Hepatocyte (in vitro differentiated cells): Measurements from ENCODE around the gene ASPDH. TPM values are rescaled to one million over a fixed set of nuclear protein-coding genes. Genes with fewer than 3 reads are reported as not detected.

Source experiments
- DNase-seq: peaks from one replicate; pipeline ENCODE4 v3.0.0-alpha.2; 2016; ENCODE audit warnings: low spot score
- H2AFZ ChIP-seq: fragments of 200-600 bp; sonication (generic); 2 replicates; pipeline ENCODE4 v1.6.0; 2016; ENCODE audit warnings: antibody characterized with exemption, mild to moderate bottlenecking
- H3K27ac ChIP-seq: fragments of 200-600 bp; sonication (generic); 2 replicates; pipeline ENCODE4 v1.5.1; 2016; ENCODE audit warnings: mild to moderate bottlenecking
- H3K27me3 ChIP-seq: fragments of 200-600 bp; sonication (generic); 2 replicates; pipeline ENCODE4 v1.6.1; 2016
- H3K36me3 ChIP-seq: fragments of 200-600 bp; sonication (generic); replicated peaks from 2 replicates; pipeline ENCODE4 v1.5.1; 2016; ENCODE audit warnings: low read depth; ENCODE audit not compliant: insufficient read depth
- H3K4me1 ChIP-seq: fragments of 200-600 bp; sonication (generic); 2 replicates; pipeline ENCODE4 v1.5.1; 2016; ENCODE audit warnings: mild to moderate bottlenecking, moderate library complexity; ENCODE audit not compliant: insufficient read depth
- H3K4me2 ChIP-seq: fragments of 200-600 bp; sonication (generic); 2 replicates; pipeline ENCODE4 v1.6.0; 2016
- H3K4me3 ChIP-seq: fragments of 200-600 bp; sonication (generic); 2 replicates; pipeline ENCODE4 v1.5.1; 2016; ENCODE audit warnings: mild to moderate bottlenecking
- H3K79me2 ChIP-seq: fragments of 200-600 bp; sonication (generic); 2 replicates; pipeline ENCODE4 v1.6.0; 2017; ENCODE audit warnings: mild to moderate bottlenecking
- H3K9me2 ChIP-seq: fragments of 200-600 bp; sonication (generic); replicated peaks from 2 replicates; pipeline ENCODE4 v1.6.0; 2017; ENCODE audit warnings: mild to moderate bottlenecking; ENCODE audit not compliant: insufficient read depth
- H3K9me3 ChIP-seq: fragments of 200-600 bp; sonication (generic); 2 replicates; pipeline ENCODE4 v1.5.1; 2016; ENCODE audit warnings: low read depth, mild to moderate bottlenecking
- H4K20me1 ChIP-seq: fragments of 200-600 bp; sonication (generic); 2 replicates; pipeline ENCODE4 v1.6.0; 2016; ENCODE audit warnings: mild to moderate bottlenecking; ENCODE audit not compliant: insufficient read depth, poor library complexity, severe bottlenecking
- EZH2 ChIP-seq: fragments of 200-600 bp; sonication (generic); IDR thresholded peaks from 2 replicates; pipeline ENCODE4 v1.6.1; 2016; ENCODE audit warnings: antibody characterized with exemption, mild to moderate bottlenecking, borderline replicate concordance
- EZH2phosphoT487 ChIP-seq: fragments of 200-600 bp; sonication (generic); IDR thresholded peaks from one replicate; pipeline ENCODE4 v1.6.1; 2018; ENCODE audit warnings: antibody characterized with exemption, mild to moderate bottlenecking, low read depth, moderate library complexity; ENCODE audit not compliant: unreplicated experiment, severe bottlenecking
- WGBS: methylation state at CpG from one replicate; pipeline ENCODE4 v1.1.6; 2016; ENCODE audit warnings: low lambda C conversion rate; ENCODE audit errors: missing lambda C conversion rate; 5-methylcytosine and 5-hydroxymethylcytosine counted together
- polyA plus RNA-seq: library from polyadenylated mRNA; unstranded; fragments of >200 nt; fragmentation: Nextera tagmentation; extraction: Ambion mirVana; gene quantifications from 2 replicates; pipeline ENCODE4 v1.2.1, GENCODE V29; 2016
- total RNA-seq: library from RNA; depleted of rRNA; stranded (reverse); fragments of >200 nt; gene quantifications from 2 replicates; pipeline ENCODE4 v1.2.3, GENCODE V29; 2014
- TF ChIP-seq, protein P1 (sequence below): fragments of 200-600 bp; sonication (generic); IDR thresholded peaks from 2 replicates; pipeline ENCODE4 v1.5.1; 2016; ENCODE audit warnings: antibody characterized with exemption, mild to moderate bottlenecking; ENCODE audit not compliant: poor library complexity

Gene ASPDH
- total and polyA plus RNA-seq, 2 experiments from 2014 or later: 7.4 to 9.0 TPM

GRCh38 chr19:50467566-50467965 is 46.1 kb downstream of the ASPDH start:
- no peaks in the 10 kb centered on the region for H4K20me1 ChIP-seq
- H3K9me3 ChIP-seq: no peaks in the 10 kb centered on the region
- TF ChIP-seq, protein P1, sequence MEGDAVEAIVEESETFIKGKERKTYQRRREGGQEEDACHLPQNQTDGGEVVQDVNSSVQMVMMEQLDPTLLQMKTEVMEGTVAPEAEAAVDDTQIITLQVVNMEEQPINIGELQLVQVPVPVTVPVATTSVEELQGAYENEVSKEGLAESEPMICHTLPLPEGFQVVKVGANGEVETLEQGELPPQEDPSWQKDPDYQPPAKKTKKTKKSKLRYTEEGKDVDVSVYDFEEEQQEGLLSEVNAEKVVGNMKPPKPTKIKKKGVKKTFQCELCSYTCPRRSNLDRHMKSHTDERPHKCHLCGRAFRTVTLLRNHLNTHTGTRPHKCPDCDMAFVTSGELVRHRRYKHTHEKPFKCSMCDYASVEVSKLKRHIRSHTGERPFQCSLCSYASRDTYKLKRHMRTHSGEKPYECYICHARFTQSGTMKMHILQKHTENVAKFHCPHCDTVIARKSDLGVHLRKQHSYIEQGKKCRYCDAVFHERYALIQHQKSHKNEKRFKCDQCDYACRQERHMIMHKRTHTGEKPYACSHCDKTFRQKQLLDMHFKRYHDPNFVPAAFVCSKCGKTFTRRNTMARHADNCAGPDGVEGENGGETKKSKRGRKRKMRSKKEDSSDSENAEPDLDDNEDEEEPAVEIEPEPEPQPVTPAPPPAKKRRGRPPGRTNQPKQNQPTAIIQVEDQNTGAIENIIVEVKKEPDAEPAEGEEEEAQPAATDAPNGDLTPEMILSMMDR: no peak
- no peak for TF ChIP-seq EZH2
- no peak for TF ChIP-seq EZH2phosphoT487
- DNase-seq: peak; percentile 3
- 88% methylated on average over 18 of the region's 18 CpGs for WGBS
- H3K79me2 ChIP-seq: no peaks in the 10 kb centered on the region
- no peaks in the 10 kb centered on the region for H3K36me3 ChIP-seq
- no peak overlapping the region for H2AFZ ChIP-seq
- no peaks in the 10 kb centered on the region for H3K9me2 ChIP-seq
- no peak overlapping the region for H3K4me2 ChIP-seq
- H3K27ac ChIP-seq: no peak overlapping the region
- H3K27me3 ChIP-seq: no peaks in the 10 kb centered on the region
- H3K4me3 ChIP-seq: no peak overlapping the region
- no peaks in the 10 kb centered on the region for H3K4me1 ChIP-seq

DNA sequence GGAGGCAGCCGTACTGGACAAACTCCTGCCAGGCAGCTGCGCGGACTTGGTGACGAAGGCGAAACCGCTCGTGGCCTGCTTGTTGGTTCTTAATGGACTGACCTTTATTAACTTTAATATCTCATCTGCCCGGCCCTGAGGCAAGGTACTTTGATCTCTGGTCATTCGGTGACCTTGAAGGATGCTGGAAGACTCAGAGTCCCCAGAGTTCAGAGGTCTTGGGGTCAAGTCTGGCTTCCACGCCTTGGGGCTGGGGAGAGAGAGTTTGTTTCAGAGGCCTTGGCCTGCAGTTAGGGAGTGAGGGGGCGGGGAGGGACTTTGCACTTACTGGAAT is 47.0 kb downstream of the ASPDH start:
- DNase-seq: no peak
- no peak overlapping the region for H3K4me2 ChIP-seq
- H3K9me2 ChIP-seq: no peaks in the 10 kb centered on the region
- H3K4me1 ChIP-seq: no peaks in the 10 kb centered on the region
- H4K20me1 ChIP-seq: no peaks in the 10 kb centered on the region
- no peak overlapping the region for H3K27ac ChIP-seq
- H3K27me3 ChIP-seq: no peaks in the 10 kb centered on the region
- H3K36me3 ChIP-seq: no peaks in the 10 kb centered on the region
- H3K4me3 ChIP-seq: no peak overlapping the region
- H3K79me2 ChIP-seq: no peaks in the 10 kb centered on the region
- H3K9me3 ChIP-seq: no peaks in the 10 kb centered on the region
- 93% methylated on average over 11 of the region's 11 CpGs for WGBS
- no peak for TF ChIP-seq EZH2
- no peak for TF ChIP-seq EZH2phosphoT487
- TF ChIP-seq, protein P1: no peak
- H2AFZ ChIP-seq: no peak overlapping the region

- no peak for TF ChIP-seq EZH2
- TF ChIP-seq, protein P1: no peak
- no peak for TF ChIP-seq EZH2phosphoT487
- Histone ChIP-seq H3K9me3 (no peaks in the 10 kb centered on the region), H3K27ac (no peak overlapping the region), H3K4me2 (no peak overlapping the region), H3K4me1 (no peaks in the 10 kb centered on the region), H3K36me3 (no peaks in the 10 kb centered on the region), H3K27me3 (no peaks in the 10 kb centered on the region), H2AFZ (no peak overlapping the region), H3K79me2 (no peaks in the 10 kb centered on the region), H3K4me3 (no peak overlapping the region), H4K20me1 (no peaks in the 10 kb centered on the region), H3K9me2 (no peaks in the 10 kb centered on the region)
- DNase-seq: peak; percentile 20
- 67% methylated on average over 23 of the region's 29 CpGs for WGBS
Measured at GRCh38 chr19:50465986-50466705, 47.6 kb downstream of the ASPDH start.
